Measurements from ENCODE around the gene LMBRD2. TPM values are rescaled to one million over a fixed set of nuclear protein-coding genes. Genes with fewer than 3 reads are reported as not detected.

Gene LMBRD2
- total and polyA plus RNA-seq, 9 of the 15 experiments (the other 6 are each of a cell fraction or from before 2014, with no cell fraction given) = 2.1 to 24.2 (median 10.6) TPM

DNA sequence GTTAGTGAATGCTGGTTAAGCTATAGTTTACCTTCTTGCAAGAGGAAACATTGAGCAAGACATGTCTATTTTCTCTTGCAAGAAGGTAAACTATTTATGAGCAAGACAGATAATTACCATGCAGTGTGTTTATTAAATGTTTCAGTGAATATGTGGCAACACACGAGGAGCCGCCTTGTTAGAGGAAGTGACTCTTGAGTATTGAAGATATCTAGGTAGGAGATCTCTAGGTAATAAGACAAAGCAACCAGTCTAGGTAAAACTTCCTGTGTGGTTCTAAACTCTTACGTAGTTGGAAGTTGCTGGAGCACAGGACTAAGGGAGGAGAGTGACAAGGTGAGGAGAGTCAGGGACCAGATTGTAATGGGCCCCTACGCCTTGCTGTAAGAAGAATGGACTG, 17.1 kb upstream of the LMBRD2 start:
- no peaks in the 10 kb centered on the region for H4K20me1 ChIP-seq (replicated peaks; ENCODE audit: control insufficient read depth, insufficient read depth, low read length)
- DNase-seq (ENCODE audit: extremely low read depth in 1 of 4, low spot score in 3 of 4) (no peak), FAIRE-seq (no peak), ATAC-seq (no peak)
- H3K36me3 ChIP-seq (ENCODE audit: control insufficient read depth, insufficient read depth, low read length) = peaks cover 97% of the 10 kb centered on the region
- in situ Hi-C loops (cut with MboI) (no loop called here), intact Hi-C loops (cut with micrococcal nuclease) (no loop called here)
- no peak overlapping the region for H3K9ac ChIP-seq (ENCODE audit: insufficient read depth in 1 of 2, low read depth in 2 of 2, low read length in 2 of 2)
- no peak overlapping the region for H2AFZ ChIP-seq (ENCODE audit: low read depth, low read length)
- no peaks in the 10 kb centered on the region for H3K4me1 ChIP-seq (replicated peaks in 1 of 2; ENCODE audit: control insufficient read depth in 2 of 2, insufficient read depth in 2 of 2, low read length in 2 of 2)
- H3K27me3 ChIP-seq (ENCODE audit: control insufficient read depth in 2 of 2, insufficient read depth in 2 of 2, low read length in 2 of 2) = no peaks in the 10 kb centered on the region
- no TSS peak for BruUV-seq (replicated peaks)
- H3K27ac ChIP-seq (ENCODE audit: extremely low read depth, low read depth, low read length) = no peak overlapping the region
- no peak for TF ChIP-seq RFX7 (CRISPR knock-in tag; IDR thresholded peaks at IDR 0.05)
- no peak for TF ChIP-seq SREBF2 (CRISPR knock-in tag; IDR thresholded peaks at IDR 0.05)
- no peak for TF ChIP-seq POLR2B (IDR thresholded peaks at IDR 0.05; ENCODE audit: low read depth, partially characterized antibody)
- TF ChIP-seq ETS2 (tag; IDR thresholded peaks at IDR 0.05; ENCODE audit: borderline replicate concordance, poor library complexity, severe bottlenecking) = no peak
- TF ChIP-seq, protein P1, sequence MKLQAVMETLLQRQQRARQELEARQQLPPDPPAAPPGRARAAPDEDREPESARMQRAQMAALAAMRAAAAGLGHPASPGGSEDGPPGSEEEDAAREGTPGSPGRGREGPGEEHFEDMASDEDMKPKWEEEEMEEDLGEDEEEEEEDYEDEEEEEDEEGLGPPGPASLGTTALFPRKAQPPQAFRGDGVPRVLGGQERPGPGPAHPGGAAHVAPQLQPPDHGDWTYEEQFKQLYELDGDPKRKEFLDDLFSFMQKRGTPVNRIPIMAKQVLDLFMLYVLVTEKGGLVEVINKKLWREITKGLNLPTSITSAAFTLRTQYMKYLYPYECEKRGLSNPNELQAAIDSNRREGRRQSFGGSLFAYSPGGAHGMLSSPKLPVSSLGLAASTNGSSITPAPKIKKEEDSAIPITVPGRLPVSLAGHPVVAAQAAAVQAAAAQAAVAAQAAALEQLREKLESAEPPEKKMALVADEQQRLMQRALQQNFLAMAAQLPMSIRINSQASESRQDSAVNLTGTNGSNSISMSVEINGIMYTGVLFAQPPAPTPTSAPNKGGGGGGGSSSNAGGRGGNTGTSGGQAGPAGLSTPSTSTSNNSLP (IDR thresholded peaks at IDR 0.05; ENCODE audit: borderline replicate concordance, low read depth, low read length) = no peak
- TF ChIP-seq, protein P2, sequence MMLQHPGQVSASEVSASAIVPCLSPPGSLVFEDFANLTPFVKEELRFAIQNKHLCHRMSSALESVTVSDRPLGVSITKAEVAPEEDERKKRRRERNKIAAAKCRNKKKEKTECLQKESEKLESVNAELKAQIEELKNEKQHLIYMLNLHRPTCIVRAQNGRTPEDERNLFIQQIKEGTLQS (IDR thresholded peaks at IDR 0.05) = no peak
- TF ChIP-seq, protein P2 (CRISPR knock-in tag; conservative IDR thresholded peaks at IDR 0.05) = no peak
- TF ChIP-seq ADNP (tag; IDR thresholded peaks at IDR 0.05) = no peak
- TF ChIP-seq ESRRB (CRISPR knock-in tag; IDR thresholded peaks at IDR 0.05; ENCODE audit: borderline replicate concordance) = no peak
- TF ChIP-seq ARNT (IDR thresholded peaks at IDR 0.05) = no peak
- TF ChIP-seq RBM25 (IDR thresholded peaks at IDR 0.05; ENCODE audit: low read depth, low read length, severe bottlenecking) = no peak
- no peak for TF ChIP-seq HMG20A (CRISPR knock-in tag; conservative IDR thresholded peaks at IDR 0.05)
- TF ChIP-seq, protein P3, sequence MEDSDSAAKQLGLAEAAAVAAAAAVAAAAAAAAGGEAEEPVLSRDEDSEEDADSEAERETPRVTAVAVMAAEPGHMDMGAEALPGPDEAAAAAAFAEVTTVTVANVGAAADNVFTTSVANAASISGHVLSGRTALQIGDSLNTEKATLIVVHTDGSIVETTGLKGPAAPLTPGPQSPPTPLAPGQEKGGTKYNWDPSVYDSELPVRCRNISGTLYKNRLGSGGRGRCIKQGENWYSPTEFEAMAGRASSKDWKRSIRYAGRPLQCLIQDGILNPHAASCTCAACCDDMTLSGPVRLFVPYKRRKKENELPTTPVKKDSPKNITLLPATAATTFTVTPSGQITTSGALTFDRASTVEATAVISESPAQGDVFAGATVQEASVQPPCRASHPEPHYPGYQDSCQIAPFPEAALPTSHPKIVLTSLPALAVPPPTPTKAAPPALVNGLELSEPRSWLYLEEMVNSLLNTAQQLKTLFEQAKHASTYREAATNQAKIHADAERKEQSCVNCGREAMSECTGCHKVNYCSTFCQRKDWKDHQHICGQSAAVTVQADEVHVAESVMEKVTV (CRISPR knock-in tag; IDR thresholded peaks at IDR 0.05) = no peak
- TF ChIP-seq EZH2 (IDR thresholded peaks at IDR 0.05; ENCODE audit: borderline replicate concordance, low read depth, low read length) = no peak
- no peak for TF ChIP-seq ASH1L (IDR thresholded peaks at IDR 0.05; ENCODE audit: borderline replicate concordance, low read depth, partially characterized antibody)
- TF ChIP-seq U2AF1 (optimal IDR thresholded peaks at IDR 0.05; ENCODE audit: low read depth, low read length) = no peak
- no peak for TF ChIP-seq RBM34 (IDR thresholded peaks at IDR 0.05; ENCODE audit: borderline replicate concordance, insufficient read depth, low read length)
- TF ChIP-seq SAFB2 (IDR thresholded peaks at IDR 0.05; ENCODE audit: borderline replicate concordance, low read depth, low read length, severe bottlenecking) = no peak
- no peak for TF ChIP-seq PTBP1 (IDR thresholded peaks at IDR 0.05; ENCODE audit: low read depth, low read length)
- 82% methylated on average over 4 of the region's 4 CpGs for WGBS (ENCODE audit: insufficient coverage, low coverage, missing lambda C conversion rate)
- ChIA-PET CTCF (ENCODE audit: low intra/inter-chr PET ratio) (no interaction called here), POLR2A (interaction anchor here (1.1 to 1.9 kb wide), 2 partner anchors 8 to 16 kb away, joined by 3 to 6 read pairs; no protein-coding TSS in a partner anchor)
- no peaks in the 10 kb centered on the region for H3K9me1 ChIP-seq (ENCODE audit: control insufficient read depth, insufficient read depth, low read length)
- H3K4me3 ChIP-seq = no peak overlapping the region
- H3K4me2 ChIP-seq (ENCODE audit: insufficient read depth, low read length) = no peak overlapping the region
- peaks cover 4% of the 10 kb centered on the region; the same call in 2 of the 3 replicates for H3K79me2 ChIP-seq (ENCODE audit: control insufficient read depth, insufficient read depth, low read length)
- H3K9me3 ChIP-seq (replicated peaks; ENCODE audit: control insufficient read depth, insufficient read depth, low read depth, low read length) = no peaks in the 10 kb centered on the region
